ENCODE measurements around the gene PTMS.

DNA sequence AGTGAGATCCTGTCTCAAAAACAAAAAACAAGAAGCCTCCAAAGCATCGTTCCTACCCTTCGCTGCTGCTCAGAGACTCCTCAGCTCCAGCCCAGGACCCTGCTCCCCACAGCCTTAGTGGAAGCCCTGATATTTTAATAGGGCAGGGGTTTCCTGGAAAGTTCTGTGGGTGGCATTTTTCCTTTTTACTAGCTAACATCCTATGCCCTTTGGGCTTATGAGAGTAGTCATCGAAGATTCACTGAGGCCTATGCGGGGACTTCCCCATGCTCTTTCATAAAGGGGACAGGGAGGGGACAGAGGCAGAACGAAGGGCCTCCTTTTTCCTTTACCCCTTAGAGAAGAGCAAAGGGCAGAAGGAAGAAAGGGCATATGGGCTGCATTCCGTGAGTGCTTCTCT is 14.4 kb downstream of the PTMS start:
- TF ChIP-seq, protein P1, sequence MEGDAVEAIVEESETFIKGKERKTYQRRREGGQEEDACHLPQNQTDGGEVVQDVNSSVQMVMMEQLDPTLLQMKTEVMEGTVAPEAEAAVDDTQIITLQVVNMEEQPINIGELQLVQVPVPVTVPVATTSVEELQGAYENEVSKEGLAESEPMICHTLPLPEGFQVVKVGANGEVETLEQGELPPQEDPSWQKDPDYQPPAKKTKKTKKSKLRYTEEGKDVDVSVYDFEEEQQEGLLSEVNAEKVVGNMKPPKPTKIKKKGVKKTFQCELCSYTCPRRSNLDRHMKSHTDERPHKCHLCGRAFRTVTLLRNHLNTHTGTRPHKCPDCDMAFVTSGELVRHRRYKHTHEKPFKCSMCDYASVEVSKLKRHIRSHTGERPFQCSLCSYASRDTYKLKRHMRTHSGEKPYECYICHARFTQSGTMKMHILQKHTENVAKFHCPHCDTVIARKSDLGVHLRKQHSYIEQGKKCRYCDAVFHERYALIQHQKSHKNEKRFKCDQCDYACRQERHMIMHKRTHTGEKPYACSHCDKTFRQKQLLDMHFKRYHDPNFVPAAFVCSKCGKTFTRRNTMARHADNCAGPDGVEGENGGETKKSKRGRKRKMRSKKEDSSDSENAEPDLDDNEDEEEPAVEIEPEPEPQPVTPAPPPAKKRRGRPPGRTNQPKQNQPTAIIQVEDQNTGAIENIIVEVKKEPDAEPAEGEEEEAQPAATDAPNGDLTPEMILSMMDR (IDR thresholded peaks at IDR 0.05): no peak
- TF ChIP-seq POLR2A (IDR thresholded peaks at IDR 0.05) (no peak), POLR2AphosphoS5 (IDR thresholded peaks at IDR 0.05) (no peak), EP300 (IDR thresholded peaks at IDR 0.05) (no peak)
